SKM-1 (cell line): Measurements from ENCODE around the gene LCNL1.

ENCODE experiments used
- DNase-seq: peaks from one replicate; lab custom pipeline; 2025; ENCODE audit not compliant: unreplicated experiment; lab: John Stamatoyannopoulos, UW

The LCNL1 gene

GRCh38 chr9:136982232-136983051, at the start of gene LCNL1:
TSS of gene LCNL1 (plus strand) at chr9:136982993. CDS start at chr9:136983587, 594 bp downstream.
- DNase-seq = no peak

DNA sequence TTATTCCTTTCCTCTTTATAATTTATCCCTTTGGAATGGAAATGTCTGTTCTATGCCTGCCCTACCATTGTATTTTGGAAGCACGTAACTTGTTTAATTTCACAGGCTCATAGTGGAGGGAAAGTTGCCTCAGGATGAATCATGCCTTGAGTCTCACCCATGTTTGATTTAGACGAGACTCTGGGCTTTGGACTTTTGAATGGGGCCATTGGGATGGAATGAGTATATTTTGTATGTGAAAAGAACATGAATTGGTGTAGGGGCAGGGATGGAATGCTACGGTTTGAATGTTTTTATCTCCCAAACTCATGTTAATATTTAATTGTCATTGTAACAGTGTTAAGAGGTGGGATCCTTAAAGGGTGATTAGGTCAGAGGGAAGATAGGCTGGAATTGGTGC, 48.5 kb upstream of the LCNL1 start:
- DNase-seq = no peak

DNA sequence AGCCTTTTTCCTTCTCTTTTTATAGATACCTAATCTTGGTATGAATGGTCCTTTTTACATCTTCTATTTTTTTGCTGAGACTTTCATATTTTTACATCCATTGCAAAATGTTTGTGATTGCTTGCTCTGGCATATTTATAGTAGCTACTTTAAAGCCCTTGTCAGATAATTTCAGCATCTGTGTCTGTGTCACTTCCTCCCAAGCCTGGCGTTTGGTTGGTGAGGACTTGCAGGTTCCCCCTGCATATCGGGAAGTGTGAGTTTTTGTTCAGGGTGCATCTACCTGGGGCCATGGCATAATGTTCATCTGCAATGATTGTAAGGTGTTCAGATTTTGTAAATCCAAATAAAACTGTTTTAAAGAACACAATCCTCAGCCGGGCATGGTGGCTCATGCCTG, 47.1 kb upstream of the LCNL1 start:
- DNase-seq = no peak

DNA sequence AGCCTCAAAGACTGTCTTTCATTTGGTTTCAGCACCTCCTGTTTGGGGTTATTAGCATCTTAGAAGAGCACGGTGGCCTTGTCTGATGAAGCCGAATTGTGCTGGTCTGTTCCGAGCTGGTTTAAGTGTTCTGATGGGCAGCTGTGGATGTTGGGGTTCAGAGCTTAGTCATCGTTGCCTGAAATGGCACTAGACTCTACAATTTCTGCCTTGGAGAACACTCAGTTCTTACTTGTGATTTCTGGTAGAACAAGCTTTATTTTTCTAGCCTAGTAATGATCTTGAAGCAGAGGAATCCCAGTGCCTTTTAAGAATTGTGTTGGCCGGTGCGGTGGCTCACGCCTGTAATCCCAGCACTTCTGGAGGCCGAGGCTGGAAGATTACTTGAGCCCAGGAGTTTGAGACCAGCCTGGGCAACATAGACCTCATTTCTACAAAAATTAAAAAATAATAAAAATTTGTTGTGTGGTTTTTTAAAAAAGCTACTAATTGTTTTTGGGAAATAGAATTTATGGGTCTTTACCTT, 46.1 kb upstream of the LCNL1 start:
- DNase-seq = no peak

DNA sequence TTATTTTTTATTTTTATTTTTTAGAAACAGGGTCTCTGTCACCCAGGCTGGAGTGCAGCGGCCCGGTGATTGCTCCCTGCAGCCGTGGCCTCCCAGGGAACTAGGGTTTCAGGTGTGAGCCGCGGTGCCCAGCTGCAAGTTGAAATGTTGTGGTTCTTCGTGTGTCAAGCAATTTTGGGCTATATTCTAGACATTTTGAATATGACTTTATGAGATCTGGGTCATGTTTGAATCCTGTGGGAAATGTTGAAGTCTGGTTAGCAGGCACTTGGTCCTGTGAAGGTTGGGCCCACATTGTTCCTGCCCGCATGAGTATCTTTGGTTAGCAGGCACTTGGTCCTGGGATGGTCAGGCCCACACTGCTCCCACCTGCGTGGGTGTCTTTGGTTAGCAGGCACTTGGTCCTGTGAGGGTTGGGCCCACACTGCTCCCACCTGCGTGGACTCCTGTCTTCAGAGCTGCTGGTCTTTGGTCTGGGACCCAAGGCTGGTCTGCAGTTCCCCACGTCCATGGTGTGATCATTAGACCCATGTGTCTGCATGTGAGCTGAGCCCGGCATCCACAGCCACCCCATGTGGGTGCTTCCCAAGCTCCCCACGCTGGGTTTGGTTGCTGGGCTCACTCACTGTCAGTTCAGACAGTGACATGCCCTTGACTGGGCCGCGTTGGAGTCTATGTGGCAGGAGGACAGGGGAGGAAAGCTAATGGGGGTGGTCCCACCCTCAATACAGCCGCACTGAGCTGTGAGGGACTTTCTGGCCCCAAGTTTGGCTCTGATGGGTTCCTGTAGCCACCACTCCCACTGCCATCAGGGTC, 45.4 kb upstream of the LCNL1 start:
- DNase-seq = no peak

DNA sequence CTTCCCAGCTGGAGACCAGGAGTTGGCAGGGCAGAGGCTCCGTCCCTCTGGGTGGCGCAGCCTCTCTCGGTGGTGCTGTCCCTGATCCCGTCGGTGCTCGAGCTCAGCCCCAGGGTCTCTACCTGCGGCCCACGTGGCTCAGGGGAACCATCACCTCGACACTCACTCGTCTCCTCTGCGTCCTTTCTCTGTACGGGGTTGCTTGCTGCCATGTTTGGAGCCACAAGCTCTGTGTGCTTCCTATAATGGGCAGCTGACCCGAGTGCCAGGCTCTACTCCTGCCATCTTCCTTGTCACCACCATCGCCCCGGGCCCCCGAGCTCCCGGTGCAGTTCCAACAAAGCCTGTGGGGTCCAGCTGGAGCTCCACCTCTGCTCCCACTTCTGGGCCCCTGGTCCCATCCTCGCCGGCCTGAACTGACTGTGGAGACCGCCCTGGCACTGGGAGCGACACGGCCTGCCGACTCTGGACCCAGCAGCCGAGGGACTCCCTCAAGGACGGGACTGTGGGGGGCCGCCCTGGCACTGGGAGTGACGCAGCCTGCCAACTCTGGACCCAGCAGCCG, 43.3 kb upstream of the LCNL1 start:
- no peak for DNase-seq

DNA sequence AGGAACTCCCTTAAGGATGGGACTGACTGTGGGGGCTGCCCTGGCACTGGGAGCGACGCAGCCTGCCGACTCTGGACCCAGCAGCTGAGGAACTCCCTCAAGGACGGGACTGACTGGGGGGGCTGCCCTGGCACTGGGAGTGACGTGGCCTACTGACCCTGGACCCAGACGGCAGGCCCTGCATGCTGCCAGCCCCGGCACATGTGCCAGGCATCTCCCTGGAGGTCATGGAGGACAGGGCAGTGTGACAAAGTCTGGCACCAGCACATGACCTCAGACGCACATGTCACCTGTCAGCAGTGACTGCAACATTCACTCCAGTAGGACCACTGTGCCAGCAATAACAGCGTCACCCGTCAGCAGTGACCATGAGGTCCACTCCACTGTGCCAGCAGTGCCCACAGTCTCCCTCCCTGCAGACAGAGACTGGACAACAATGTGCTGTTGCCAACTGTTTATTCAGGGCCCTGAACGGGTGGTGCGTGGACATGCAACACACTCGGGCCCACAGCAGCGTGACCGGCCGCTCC, 42.7 kb upstream of the LCNL1 start:
- DNase-seq = no peak

- no peak for DNase-seq
These were observed 42.1 kb upstream of the LCNL1 start for GRCh38 chr9:136940526-136941230.

DNA sequence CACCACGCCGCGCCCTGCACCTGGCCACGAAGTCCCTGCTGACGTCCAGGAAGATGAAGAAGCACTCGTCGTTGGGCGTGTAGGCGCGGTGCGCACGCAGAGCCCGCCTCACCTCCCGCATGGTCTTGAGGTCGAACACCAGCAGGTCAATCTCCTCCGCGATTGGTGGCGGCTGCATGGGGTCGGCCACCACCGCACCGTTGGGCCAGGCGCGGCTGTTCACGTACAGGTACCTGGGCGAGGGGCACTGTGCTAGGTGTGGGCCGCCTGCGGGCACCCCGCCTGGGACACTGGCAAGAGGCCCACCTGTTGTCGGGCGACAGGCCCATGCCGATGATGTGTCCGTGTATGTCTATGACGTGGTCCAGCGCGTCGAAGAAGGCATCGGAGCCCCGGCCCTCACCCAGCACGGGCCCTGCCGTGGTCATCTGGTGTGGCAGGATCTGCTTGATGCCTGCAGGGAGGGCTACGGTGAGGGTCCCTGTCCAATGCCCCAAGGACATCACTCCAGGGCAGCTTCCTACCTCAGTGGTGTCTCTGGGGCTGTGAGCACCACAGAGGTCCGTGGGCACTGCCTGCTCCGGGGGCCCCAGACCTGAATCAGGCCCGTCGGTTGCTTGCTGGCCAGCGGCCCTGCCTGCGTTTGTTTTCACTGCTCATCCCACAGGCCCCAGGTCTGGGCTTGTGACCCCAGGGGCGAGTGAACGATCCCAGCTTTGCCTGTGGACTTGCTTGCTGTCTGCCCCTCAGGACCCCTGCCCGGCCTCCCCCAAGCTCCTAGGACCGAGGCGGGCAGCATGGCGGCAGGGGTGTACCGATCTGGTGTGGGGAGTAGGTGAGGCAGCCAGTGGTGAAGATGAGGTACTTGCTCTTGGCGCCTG, 41.3 kb upstream of the LCNL1 start:
- DNase-seq = no peak

DNA sequence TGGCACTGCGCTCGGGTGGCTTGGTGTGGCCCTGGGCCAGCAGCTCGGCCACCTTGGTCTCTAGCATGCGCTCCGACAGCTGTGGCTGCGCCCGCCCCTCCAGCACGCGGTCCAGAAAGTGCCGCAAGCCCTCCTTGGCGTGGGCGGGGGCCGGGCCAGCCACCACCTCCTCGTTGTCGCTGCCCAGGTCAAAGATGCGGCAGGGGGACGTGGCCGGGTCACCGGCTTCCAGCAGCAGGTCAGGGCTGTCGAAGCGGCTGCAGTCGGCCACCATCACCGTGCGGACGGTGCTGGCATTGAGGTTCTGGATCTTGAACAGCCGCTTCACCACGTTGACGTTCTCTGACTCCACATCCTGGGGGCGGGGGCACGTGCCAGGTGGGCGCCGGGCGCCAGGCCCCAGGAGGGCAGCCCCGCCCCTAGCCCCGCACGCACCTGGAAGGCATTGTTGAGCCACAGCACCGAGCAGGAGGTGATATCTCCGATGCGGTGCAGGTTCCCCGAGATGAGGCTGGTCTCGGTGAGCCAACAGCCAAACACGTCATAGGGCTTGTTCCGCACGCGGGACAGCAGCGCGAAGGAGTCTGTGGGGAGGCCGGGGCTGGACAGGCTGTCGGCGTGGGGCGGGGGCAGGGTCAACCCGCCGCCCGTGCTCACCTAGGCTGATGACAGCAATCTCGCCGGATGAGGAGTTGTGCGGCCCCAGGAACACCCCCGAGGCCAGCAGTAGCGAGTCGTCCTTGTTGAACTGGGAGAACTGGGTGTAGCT, 40.5 kb upstream of the LCNL1 start:
- no peak for DNase-seq

GRCh38 chr9:136942881-136943230, 39.9 kb upstream of the LCNL1 start:
- DNase-seq = no peak

GRCh38 chr9:136943291-136944211, 39.2 kb upstream of the LCNL1 start:
- no peak for DNase-seq

DNA sequence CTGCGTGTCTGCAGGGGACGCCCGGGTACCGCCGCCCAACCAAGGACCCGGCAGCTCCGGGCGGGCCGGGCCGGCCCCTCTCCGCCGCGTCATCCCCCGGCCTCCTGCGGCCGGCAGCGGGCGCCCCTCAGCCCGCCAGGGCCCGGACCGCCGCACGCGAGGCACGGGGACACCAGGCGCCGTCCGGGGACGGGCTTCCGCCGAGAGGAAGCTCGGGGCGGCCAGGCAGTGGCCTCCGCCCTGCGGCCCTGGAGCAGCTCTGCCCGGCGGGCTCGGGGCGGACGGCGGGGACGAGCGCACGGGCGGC, 38.6 kb upstream of the LCNL1 start:
- no peak for DNase-seq

DNA sequence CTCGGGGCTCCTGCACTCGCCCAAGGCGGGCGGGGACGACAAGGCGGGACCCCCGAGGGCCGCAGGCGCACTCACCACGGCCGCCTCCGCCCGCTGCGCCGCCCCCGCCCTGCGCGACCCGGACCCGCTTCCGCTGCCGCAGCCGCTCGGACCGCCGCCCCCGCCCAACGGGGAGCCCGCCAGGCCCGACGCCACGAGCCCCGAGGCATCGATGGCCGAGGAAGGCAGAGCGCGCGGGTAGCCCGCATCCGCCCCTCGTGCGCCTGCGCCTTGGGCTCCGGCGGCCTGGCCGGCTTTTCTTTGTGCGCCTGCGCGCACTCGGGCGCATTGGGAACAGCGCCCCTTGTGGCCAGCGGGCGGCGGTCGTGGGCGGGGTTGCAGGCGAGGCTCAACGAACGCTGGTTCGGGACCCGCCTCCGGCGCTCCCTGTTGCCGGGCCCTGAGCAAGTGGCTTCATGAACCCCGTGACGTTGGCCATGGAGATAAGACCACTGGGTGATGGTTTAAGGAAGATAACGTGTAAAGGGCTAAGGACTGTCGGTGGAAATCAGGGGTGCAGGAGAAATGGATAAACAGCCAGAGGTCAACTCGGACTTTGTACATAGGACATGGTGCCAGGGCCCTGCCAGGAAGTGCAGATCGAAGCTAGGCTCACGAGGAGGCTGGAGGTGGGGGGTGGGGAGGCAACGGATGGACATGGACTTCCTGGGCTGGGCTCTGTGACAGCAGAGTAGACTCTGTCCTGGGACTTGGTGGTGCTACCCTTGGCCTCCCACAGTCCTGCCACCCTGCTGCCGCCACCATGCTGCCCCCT, 38.1 kb upstream of the LCNL1 start, which contains the start of the genes C8G and FBXW5:
Gene C8G (plus strand): TSS at position 725 of the 814 bp plus-strand sequence. CDS start 78 bp downstream, at position 803.
Gene FBXW5 (minus strand): TSS at position 220 of the 814 bp plus-strand sequence. CDS start 655 bp downstream, outside the sequence.
- peak; percentile 88 for DNase-seq

GRCh38 chr9:136945333-136946227, 37.2 kb upstream of the LCNL1 start:
- DNase-seq = no peak
